PC-3 (cell line): ENCODE measurements around the gene CALN1. TPM values are rescaled to one million over a fixed set of nuclear protein-coding genes. Genes with fewer than 3 reads are reported as not detected.

Source experiments
- ATAC-seq: fragments of 200-7000 bp; cut with Tn5 transposase; 2 replicates; pipeline ENCODE4 v1.9.1; 2020; ENCODE audit warnings: mild to moderate bottlenecking, moderate library complexity
- BruUV-seq: library from RNA; stranded (reverse); fragments of 400-500 nt; replicated peaks from 2 replicates; lab custom pipeline; 2021; lab: Mats Ljungman, UMichigan
- CTCF ChIA-PET: fragments of 300-600 bp; sonication (Branson Sonifier 250); formaldehyde crosslinking; loops from one replicate; lab custom pipeline; 2022; ENCODE audit warnings: antibody characterized with exemption; lab: Charles Lee
- POLR2A ChIA-PET: fragments of 300-600 bp; sonication (Branson Sonifier 250); formaldehyde crosslinking; loops from one replicate; lab custom pipeline; 2022; ENCODE audit warnings: antibody characterized with exemption; ENCODE audit not compliant: unreplicated experiment; lab: Charles Lee
- DNase-seq: peaks from one replicate; pipeline ENCODE4 v3.0.0-alpha.2; 2015
- H2AFZ ChIP-seq: fragments of 300-600 bp; sonication (generic); 2 replicates; pipeline ENCODE4 v1.6.0; 2016; ENCODE audit warnings: antibody characterized with exemption, low read length
- H3F3A ChIP-seq: fragments of 300-600 bp; sonication (generic); one replicate; pipeline ENCODE4 v1.6.0; 2017; ENCODE audit warnings: antibody characterized with exemption, low read length, control low read depth, mild to moderate bottlenecking; ENCODE audit not compliant: unreplicated experiment
- H3K27ac ChIP-seq: fragments of 300-600 bp; sonication (generic); 2 replicates; pipeline ENCODE4 v1.5.1; 2016; ENCODE audit warnings: mild to moderate bottlenecking, low read length
- H3K27me3 ChIP-seq: fragments of 300-600 bp; sonication (generic); 2 replicates; pipeline ENCODE4 v1.6.1; 2016; ENCODE audit warnings: low read length, mixed read lengths
- H3K36me3 ChIP-seq: fragments of 300-600 bp; sonication (generic); 2 replicates; pipeline ENCODE4 v1.6.1; 2016; ENCODE audit warnings: low read depth, mixed run types, low read length, mixed read lengths
- H3K4me1 ChIP-seq: fragments of 300-600 bp; sonication (generic); 2 replicates; pipeline ENCODE4 v1.5.1; 2016; ENCODE audit warnings: low read length; ENCODE audit not compliant: insufficient read depth
- H3K4me2 ChIP-seq: fragments of 300-600 bp; sonication (generic); 2 replicates; pipeline ENCODE4 v1.6.0; 2016; ENCODE audit warnings: low read length
- H3K4me3 ChIP-seq: fragments of 300-600 bp; sonication (generic); 2 replicates; pipeline ENCODE4 v1.5.1; 2016; ENCODE audit warnings: mild to moderate bottlenecking, low read length, mixed read lengths
- H3K79me2 ChIP-seq: fragments of 300-600 bp; sonication (generic); 2 replicates; pipeline ENCODE4 v1.6.1; 2017; ENCODE audit warnings: low read length, mixed read lengths
- H3K9ac ChIP-seq: fragments of 300-600 bp; sonication (generic); 2 replicates; pipeline ENCODE4 v1.6.0; 2016; ENCODE audit warnings: mild to moderate bottlenecking, low read length
- H3K9me2 ChIP-seq: fragments of 300-600 bp; sonication (generic); replicated peaks from 2 replicates; pipeline ENCODE4 v1.6.1; 2016; ENCODE audit warnings: mixed run types, low read length, mixed read lengths
- H3K9me3 ChIP-seq: fragments of 300-600 bp; sonication (generic); 2 replicates; pipeline ENCODE4 v1.6.1; 2016; ENCODE audit warnings: low read length, mixed read lengths
- H4K20me1 ChIP-seq: fragments of 300-600 bp; sonication (generic); 2 replicates; pipeline ENCODE4 v1.6.1; 2016; ENCODE audit warnings: low read length, mixed read lengths
- CTCF ChIP-seq: fragments of 300-600 bp; sonication (generic); conservative IDR thresholded peaks from 2 replicates; pipeline ENCODE4 v1.5.1; 2017; ENCODE audit warnings: antibody characterized with exemption, low read depth, mild to moderate bottlenecking, low read length
- EZH2 ChIP-seq: fragments of 300-600 bp; sonication (generic); IDR thresholded peaks from one replicate; pipeline ENCODE4 v1.6.1; 2017; ENCODE audit warnings: antibody characterized with exemption, mild to moderate bottlenecking, low read length; ENCODE audit not compliant: unreplicated experiment
- EZH2phosphoT487 ChIP-seq: fragments of 300-600 bp; sonication (generic); IDR thresholded peaks from 2 replicates; pipeline ENCODE4 v1.6.1; 2018; ENCODE audit warnings: mild to moderate bottlenecking, antibody characterized with exemption, low read length, borderline replicate concordance
- intact Hi-C: fragments of 100-400 bp; cut with micrococcal nuclease; formaldehyde crosslinking; loops from 2 replicates; pipeline ENCODE4 v1.9.0; 2023
- total RNA-seq: library from RNA; depleted of rRNA; stranded (reverse); fragments of >200 nt; gene quantifications from 2 replicates; pipeline ENCODE4 v1.2.3, GENCODE V29; 2014

The CALN1 gene
- total RNA-seq, 1 experiment from 2014 or later: not detected

- Histone ChIP-seq H3K4me2 (no peak overlapping the region), H3K79me2 (no peaks in the 10 kb centered on the region), H3F3A (no peaks in the 10 kb centered on the region), H4K20me1 (no peaks in the 10 kb centered on the region), H3K27ac (no peak overlapping the region), H3K9me2 (no peaks in the 10 kb centered on the region), H3K36me3 (no peaks in the 10 kb centered on the region), H3K27me3 (peaks cover 13% of the 10 kb centered on the region; the same call in 1 of the 2 replicates), H2AFZ (no peak overlapping the region), H3K4me3 (no peak overlapping the region), H3K9ac (no peak overlapping the region), H3K9me3 (no peaks in the 10 kb centered on the region), H3K4me1 (no peaks in the 10 kb centered on the region)
- intact Hi-C loops: no loop called here
- no peak for DNase-seq
- no TSS peak for BruUV-seq
- ChIA-PET CTCF (no interaction called here), POLR2A (no interaction called here)
- TF ChIP-seq CTCF (no peak), EZH2phosphoT487 (no peak)
- no peak for ATAC-seq
Observed at GRCh38 chr7:72336632-72337389, 75.3 kb downstream of the CALN1 start.

DNA sequence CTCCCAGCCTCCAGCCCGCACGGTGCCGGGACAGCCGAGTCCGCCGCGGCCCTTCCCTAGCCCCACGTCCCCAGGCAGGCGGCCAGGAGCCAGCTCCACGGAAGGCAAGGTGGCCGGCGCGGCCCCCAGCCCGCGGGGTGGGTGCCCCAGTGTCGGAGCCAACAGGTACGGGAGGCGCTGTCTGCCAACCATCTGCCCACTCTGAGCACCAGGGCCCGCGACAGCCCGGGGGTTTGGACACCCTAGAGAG, 75.8 kb downstream of the CALN1 start:
- H4K20me1 ChIP-seq: no peaks in the 10 kb centered on the region
- no peaks in the 10 kb centered on the region for H3K36me3 ChIP-seq
- BruUV-seq: no TSS peak
- H3K27me3 ChIP-seq: peaks cover 13% of the 10 kb centered on the region; the same call in 1 of the 2 replicates
- no peaks in the 10 kb centered on the region for H3K9me2 ChIP-seq
- CTCF ChIA-PET: no interaction called here
- no peak overlapping the region for H3K9ac ChIP-seq
- H3K27ac ChIP-seq: no peak overlapping the region
- TF ChIP-seq EZH2: no peak
- no peak for TF ChIP-seq CTCF
- no peak for TF ChIP-seq EZH2phosphoT487
- ATAC-seq: no peak
- no peaks in the 10 kb centered on the region for H3K9me3 ChIP-seq
- intact Hi-C loops: no loop called here
- POLR2A ChIA-PET: no interaction called here
- no peak overlapping the region for H3K4me2 ChIP-seq
- DNase-seq: no peak
- H3K4me3 ChIP-seq: no peak overlapping the region
- H3F3A ChIP-seq: no peaks in the 10 kb centered on the region
- no peak overlapping the region for H2AFZ ChIP-seq
- H3K79me2 ChIP-seq: no peaks in the 10 kb centered on the region
- H3K4me1 ChIP-seq: no peaks in the 10 kb centered on the region

DNA sequence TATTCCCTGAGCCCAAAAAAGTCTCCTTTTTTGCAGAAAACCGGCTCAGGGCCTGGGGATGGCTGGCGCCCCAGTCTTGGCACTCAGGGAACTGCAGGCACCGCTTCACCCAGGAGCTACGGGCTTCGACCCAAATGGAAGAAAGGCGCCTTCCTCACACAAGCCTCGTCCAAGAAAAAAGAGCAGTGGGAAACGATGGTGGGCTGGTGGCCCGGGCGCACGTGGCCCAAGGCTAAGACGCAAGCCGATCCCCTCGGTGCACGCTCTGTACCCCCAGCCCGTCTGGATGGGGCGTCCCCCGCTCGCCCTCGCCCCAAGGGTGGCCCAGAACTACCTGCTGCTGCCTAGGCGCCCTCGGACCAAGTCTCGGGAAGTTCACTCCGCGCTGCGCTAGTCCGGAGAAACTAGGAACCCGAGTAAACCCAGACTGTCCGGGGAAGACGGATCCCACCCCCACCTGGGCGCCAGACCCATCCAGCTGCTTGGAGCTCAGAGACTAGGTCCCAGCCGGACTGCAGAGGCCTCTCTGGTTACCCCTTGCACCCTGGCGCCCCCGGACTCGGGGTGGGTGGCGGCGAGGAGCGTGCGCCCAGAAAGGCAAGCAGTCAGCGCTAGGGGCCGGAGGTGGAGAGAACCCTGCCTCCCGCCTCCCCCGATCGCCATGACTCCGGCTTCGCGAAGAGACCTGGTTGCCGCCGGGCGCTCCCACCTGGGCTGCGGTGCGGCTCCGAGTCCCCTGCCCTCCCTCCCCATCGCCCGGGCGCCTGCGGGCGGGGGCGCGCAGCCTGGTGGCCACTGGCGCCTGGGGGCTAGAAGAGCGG, 76.4 kb downstream of the CALN1 start:
- CTCF ChIA-PET: no interaction called here
- Histone ChIP-seq H4K20me1 (no peaks in the 10 kb centered on the region), H3K9me3 (no peaks in the 10 kb centered on the region), H3K36me3 (no peaks in the 10 kb centered on the region), H3K27ac (no peak overlapping the region), H3K4me3 (no peak overlapping the region), H3K79me2 (no peaks in the 10 kb centered on the region), H3K4me2 (no peak overlapping the region), H3K9me2 (no peaks in the 10 kb centered on the region), H3K9ac (no peak overlapping the region), H3K27me3 (peaks cover 13% of the 10 kb centered on the region; the same call in 1 of the 2 replicates), H2AFZ (no peak overlapping the region), H3K4me1 (no peaks in the 10 kb centered on the region), H3F3A (no peaks in the 10 kb centered on the region)
- DNase-seq: no peak
- intact Hi-C loops: no loop called here
- no TSS peak for BruUV-seq
- TF ChIP-seq EZH2 (no peak), EZH2phosphoT487 (no peak), CTCF (no peak)
- ATAC-seq: no peak
- POLR2A ChIA-PET: no interaction called here
